ENCODE results near the gene NFATC2.

DNA sequence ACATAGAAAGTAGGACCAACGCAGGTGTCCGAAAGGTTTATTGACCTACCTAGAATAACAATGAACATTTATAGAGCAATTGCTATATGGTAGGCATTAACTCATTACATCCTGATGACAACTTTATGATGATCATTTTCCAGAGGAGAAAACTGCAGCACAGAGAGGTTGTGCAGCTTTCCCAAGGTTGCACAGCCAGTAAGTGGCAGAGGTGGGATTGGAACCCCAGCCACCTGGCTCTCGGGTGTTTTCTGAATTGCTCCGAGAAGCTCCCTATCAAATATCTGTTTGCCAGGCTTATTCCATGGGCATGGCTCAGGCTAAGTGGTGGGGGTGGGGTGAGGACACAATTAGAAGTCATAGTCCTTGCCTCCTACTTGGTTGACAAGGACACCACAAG lies 24.1 kb upstream of the NFATC2 start:
- TF ChIP-seq TARDBP (IDR thresholded peaks at IDR 0.05): no peak
- TF ChIP-seq FOXM1 (IDR thresholded peaks at IDR 0.05; ENCODE audit: borderline replicate concordance): no peak
- TF ChIP-seq SP1 (IDR thresholded peaks at IDR 0.05): no peak
- no peak for TF ChIP-seq SUZ12 (IDR thresholded peaks at IDR 0.05)
- TF ChIP-seq ELF4 (IDR thresholded peaks at IDR 0.05): no peak
- no peak for TF ChIP-seq ARNT (IDR thresholded peaks at IDR 0.05)
- TF ChIP-seq, protein P1, sequence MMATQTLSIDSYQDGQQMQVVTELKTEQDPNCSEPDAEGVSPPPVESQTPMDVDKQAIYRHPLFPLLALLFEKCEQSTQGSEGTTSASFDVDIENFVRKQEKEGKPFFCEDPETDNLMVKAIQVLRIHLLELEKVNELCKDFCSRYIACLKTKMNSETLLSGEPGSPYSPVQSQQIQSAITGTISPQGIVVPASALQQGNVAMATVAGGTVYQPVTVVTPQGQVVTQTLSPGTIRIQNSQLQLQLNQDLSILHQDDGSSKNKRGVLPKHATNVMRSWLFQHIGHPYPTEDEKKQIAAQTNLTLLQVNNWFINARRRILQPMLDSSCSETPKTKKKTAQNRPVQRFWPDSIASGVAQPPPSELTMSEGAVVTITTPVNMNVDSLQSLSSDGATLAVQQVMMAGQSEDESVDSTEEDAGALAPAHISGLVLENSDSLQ (IDR thresholded peaks at IDR 0.05): no peak
- no peak for TF ChIP-seq FOXA1 (IDR thresholded peaks at IDR 0.05)
